Epithelial cell of esophagus (primary cell): ENCODE data around the gene EDDM13.
"Not testable (repeated sequence)": the region's sequence is repeated elsewhere in the genome, so short reads cannot be mapped to it uniquely, and the experiment has no call there.

Experiments
- DNase-seq: peaks from one replicate; pipeline ENCODE4 v3.0.0; 2010; ENCODE audit warnings: low read depth
- H3K4me3 ChIP-seq: 2 replicates; pipeline ENCODE4 v1.5.1; 2011; ENCODE audit warnings: mild to moderate bottlenecking, low read length, control low read depth
- CTCF ChIP-seq: IDR thresholded peaks from 2 replicates; pipeline ENCODE4 v1.5.1; 2011; ENCODE audit warnings: low read depth, mild to moderate bottlenecking, low read length, control low read depth, inconsistent platforms; ENCODE audit not compliant: insufficient read depth; ENCODE audit errors: missing control alignments

EDDM13 gene

DNA sequence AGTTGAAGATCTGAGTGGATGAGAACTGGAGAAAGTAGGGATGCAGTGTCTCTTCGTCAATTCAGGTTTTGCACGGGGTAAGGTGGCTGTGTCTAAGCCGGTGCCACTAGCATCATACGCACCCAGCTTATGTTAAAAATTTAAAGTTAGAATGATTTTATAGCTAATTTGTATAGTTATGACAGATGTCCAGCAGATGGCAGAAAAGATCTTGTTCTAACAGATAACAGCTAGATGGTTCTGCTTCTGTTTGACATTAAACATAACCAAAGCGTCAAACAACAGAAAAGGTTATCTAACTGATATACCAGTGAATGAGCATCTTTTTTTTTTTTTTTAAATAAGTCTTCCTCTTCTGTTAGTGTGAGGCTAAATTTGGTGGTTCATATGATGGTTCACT lies 18.8 kb upstream of the EDDM13 start:
- TF ChIP-seq CTCF, result peak; percentile 48
- DNase-seq, result peak; percentile 76

GRCh38 chr19:56258272-56258671 lies 14.3 kb upstream of the EDDM13 start:
- TF ChIP-seq CTCF, result no peak
- no peak for DNase-seq
- H3K4me3 ChIP-seq, result no peak overlapping the region

More for the DNA sequence above, 18.8 kb upstream of the EDDM13 start:
- no peak overlapping the region for H3K4me3 ChIP-seq

DNA sequence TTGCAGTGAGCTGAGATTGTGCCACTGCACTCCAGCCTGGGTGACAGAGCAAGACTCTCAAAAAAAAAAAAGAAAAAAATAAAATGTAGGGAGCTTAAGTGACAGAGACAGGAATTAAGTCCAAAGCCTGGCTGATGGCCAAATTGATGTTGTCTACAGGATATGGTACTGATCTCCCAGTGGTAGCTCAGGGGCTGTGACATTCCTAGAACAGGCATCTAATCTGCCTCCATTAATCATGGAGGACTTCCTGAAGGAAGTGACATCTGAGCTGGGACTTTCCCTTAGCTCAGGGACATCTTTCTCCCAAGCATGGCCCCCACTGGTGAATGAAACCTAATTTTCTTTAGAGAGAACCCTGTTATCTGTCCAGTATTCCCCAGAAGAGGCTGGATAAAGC lies 11.4 kb upstream of the EDDM13 start:
- DNase-seq, result no peak
- H3K4me3 ChIP-seq, result no peak overlapping the region
- no peak for TF ChIP-seq CTCF

DNA sequence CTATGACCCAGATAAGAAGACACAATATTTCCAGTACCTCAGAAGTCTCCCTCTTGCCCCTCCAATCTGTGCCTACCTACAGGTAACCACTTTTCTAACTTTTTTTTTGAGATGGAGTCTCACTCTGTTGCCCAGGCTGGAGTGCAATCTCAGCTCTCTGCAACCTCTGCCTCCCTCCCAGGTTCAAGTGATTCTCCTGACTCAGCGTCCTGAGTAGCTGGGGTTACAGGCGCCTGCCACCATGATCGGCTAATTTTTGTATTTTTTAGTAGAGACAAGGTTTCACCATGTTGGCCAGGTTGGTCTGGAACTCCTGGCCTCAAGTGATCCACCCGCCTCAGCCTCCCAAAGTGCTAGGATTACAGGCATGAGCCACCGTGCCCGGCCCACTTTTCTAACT lies 10.6 kb upstream of the EDDM13 start:
- H3K4me3 ChIP-seq, DNase-seq: not testable (repeated sequence)

DNA sequence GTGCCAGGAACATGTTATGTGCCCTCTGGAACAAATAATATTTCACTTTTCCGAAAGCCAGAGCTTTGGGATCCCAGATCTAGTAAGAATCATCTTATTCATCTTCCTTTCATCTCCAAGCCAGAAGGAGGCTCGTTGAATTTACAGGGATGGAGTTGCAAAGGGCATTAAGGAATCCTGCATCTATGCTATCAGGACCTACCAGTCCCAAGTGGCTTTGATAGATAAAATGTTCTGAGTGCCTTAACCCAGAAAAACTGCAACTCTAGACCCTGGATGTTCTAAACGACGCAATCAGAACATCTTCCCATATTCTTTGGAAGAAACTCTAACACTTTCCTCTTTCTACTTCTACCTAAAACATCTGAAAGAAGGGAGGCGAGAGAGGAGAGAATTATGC lies 9.2 kb upstream of the EDDM13 start:
- H3K4me3 ChIP-seq, result no peak overlapping the region
- no peak for TF ChIP-seq CTCF
- no peak for DNase-seq

DNA sequence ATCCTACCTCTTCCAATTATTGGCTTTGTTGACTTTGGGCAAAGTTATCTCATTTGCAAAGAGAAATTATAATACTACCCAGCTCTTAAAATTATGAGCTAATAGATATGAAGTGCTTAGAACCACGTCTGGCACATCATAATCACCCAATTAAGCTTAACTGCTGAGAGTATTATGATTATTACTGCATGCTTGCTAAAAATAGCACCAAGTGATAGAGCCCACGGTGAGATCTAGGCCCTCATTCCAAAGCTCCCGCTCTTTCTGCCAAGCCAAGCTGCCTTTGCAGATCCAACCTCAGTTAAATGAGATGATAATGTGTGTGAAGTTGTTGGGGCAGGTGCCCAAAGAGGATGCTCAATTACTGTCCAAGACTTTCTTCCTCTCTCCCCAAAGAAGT lies 6.5 kb upstream of the EDDM13 start:
- no peak for TF ChIP-seq CTCF
- no peak for DNase-seq
- no peak overlapping the region for H3K4me3 ChIP-seq

GRCh38 chr19:56269348-56269747 lies 3.2 kb upstream of the EDDM13 start:
- no peak overlapping the region for H3K4me3 ChIP-seq
- no peak for DNase-seq
- no peak for TF ChIP-seq CTCF

DNA sequence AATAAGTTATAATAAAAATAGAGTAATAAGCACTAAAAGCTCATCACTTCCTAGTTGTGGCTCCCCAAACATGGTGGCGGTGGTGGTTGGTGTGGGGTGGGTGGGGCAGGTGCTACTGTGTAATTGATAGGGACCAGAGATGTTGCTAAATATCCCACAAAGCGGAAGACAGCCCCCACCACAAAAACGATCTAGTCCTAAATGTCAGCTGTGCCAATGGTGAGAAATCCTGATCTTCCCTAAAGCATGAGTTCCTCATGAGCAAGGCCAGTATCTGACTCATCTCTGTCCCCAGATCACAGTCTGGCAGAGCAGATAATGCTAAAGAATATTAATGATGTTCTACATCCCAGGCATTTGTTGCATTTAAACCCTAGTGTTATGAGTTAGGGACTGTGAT lies 1.9 kb upstream of the EDDM13 start:
- TF ChIP-seq CTCF, result no peak
- DNase-seq, result peak; percentile 4
- H3K4me3 ChIP-seq, result no peak overlapping the region
